ENCODE measurements around the gene HOXA3.
A peak's percentile ranks its signal among the peaks of the same experiment; 100 is the strongest.

The HOXA3 gene

GRCh38 chr7:27165996-27166530 lies 13.7 kb upstream of the HOXA3 start:
- DNase-seq (ENCODE audit: low spot score) = no peak

- peak; percentile 90 for DNase-seq (ENCODE audit: low spot score)
Observed at GRCh38 chr7:27165089-27165995, 13.0 kb upstream of the HOXA3 start, which contains the start of gene HOXA9. Gene HOXA9 (minus strand): TSS chr7:27165537. CDS start chr7:27165457, 80 bp downstream.

GRCh38 chr7:27164367-27165088 lies 12.1 kb upstream of the HOXA3 start:
- DNase-seq (ENCODE audit: low spot score) = no peak

GRCh38 chr7:27164045-27164366 lies 11.6 kb upstream of the HOXA3 start:
- DNase-seq (ENCODE audit: low spot score) = no peak

GRCh38 chr7:27163288-27164044 lies 11.1 kb upstream of the HOXA3 start:
- DNase-seq (ENCODE audit: low spot score) = no peak

- DNase-seq (ENCODE audit: low spot score) = no peak
Observed at GRCh38 chr7:27162561-27163287, 10.3 kb upstream of the HOXA3 start.

GRCh38 chr7:27161721-27162560 lies 9.6 kb upstream of the HOXA3 start:
- no peak for DNase-seq (ENCODE audit: low spot score)

- DNase-seq (ENCODE audit: low spot score) = no peak
Observed at GRCh38 chr7:27161214-27161720, 8.9 kb upstream of the HOXA3 start.

GRCh38 chr7:27160546-27161213 lies 8.3 kb upstream of the HOXA3 start:
- peak; percentile 90 for DNase-seq (ENCODE audit: low spot score)

GRCh38 chr7:27160145-27160545 lies 7.8 kb upstream of the HOXA3 start:
- no peak for DNase-seq (ENCODE audit: low spot score)

- no peak for DNase-seq (ENCODE audit: low spot score)
Observed at GRCh38 chr7:27159266-27160144, 7.1 kb upstream of the HOXA3 start.

- DNase-seq (ENCODE audit: low spot score) = no peak
Observed at GRCh38 chr7:27158436-27159265, 6.3 kb upstream of the HOXA3 start.

- no peak for DNase-seq (ENCODE audit: low spot score)
Observed at GRCh38 chr7:27157702-27158431, 5.5 kb upstream of the HOXA3 start.

- DNase-seq (ENCODE audit: low spot score) = no peak
Observed at GRCh38 chr7:27156916-27157701, 4.7 kb upstream of the HOXA3 start.

GRCh38 chr7:27156508-27156898 lies 4.1 kb upstream of the HOXA3 start, which contains the start of gene HOXA7:
Gene HOXA7 (minus strand): TSS chr7:27156675. CDS start chr7:27156545, 130 bp downstream.
- peak; percentile 58 for DNase-seq (ENCODE audit: low spot score)

GRCh38 chr7:27155816-27156507 lies 3.6 kb upstream of the HOXA3 start:
- DNase-seq (ENCODE audit: low spot score) = peak; percentile 42

Data from kidney capillary endothelial cell (primary cell).